GM19099 (cell line): ENCODE data around the gene BEX3.

Experiments used
- POLR2A ChIP-seq: IDR thresholded peaks from 3 replicates; pipeline ENCODE4 v1.6.1; 2011; ENCODE audit warnings: low read depth; ENCODE audit not compliant: insufficient read length; ENCODE audit errors: extremely low read depth

The BEX3 gene

GRCh38 chrX:103376118-103376978, at the start of gene BEX3:
Gene BEX3 (plus strand): TSS chrX:103376538. CDS start chrX:103377522, 984 bp downstream.
- TF ChIP-seq POLR2A = no peak

GRCh38 chrX:103329991-103330390, 46.3 kb upstream of the BEX3 start, which contains the start of gene TCEAL7:
Gene TCEAL7 (plus strand): TSS chrX:103330239. CDS start chrX:103331404, 1,165 bp downstream.
- TF ChIP-seq POLR2A = no peak

GRCh38 chrX:103330681-103331288, 45.6 kb upstream of the BEX3 start:
- TF ChIP-seq POLR2A = no peak

- TF ChIP-seq POLR2A = no peak
These were observed 37.7 kb upstream of the BEX3 start for GRCh38 chrX:103338663-103339062.

- no peak for TF ChIP-seq POLR2A
These were observed 33.2 kb upstream of the BEX3 start for GRCh38 chrX:103343105-103343504.

GRCh38 chrX:103344606-103345005, 31.7 kb upstream of the BEX3 start:
- no peak for TF ChIP-seq POLR2A

GRCh38 chrX:103347682-103348397, 28.5 kb upstream of the BEX3 start:
- no peak for TF ChIP-seq POLR2A

- TF ChIP-seq POLR2A = no peak
These were observed 20.1 kb upstream of the BEX3 start, which contains the start of gene TCEAL9 for GRCh38 chrX:103356130-103356798. Gene TCEAL9 (plus strand): TSS chrX:103356506. CDS start chrX:103357685, 1,179 bp downstream.

- no peak for TF ChIP-seq POLR2A
These were observed 19.5 kb upstream of the BEX3 start for GRCh38 chrX:103356858-103357257.

- TF ChIP-seq POLR2A = no peak
These were observed 18.5 kb upstream of the BEX3 start for GRCh38 chrX:103357871-103358270.

- no peak for TF ChIP-seq POLR2A
These were observed 16.2 kb upstream of the BEX3 start for GRCh38 chrX:103360092-103360491.

- TF ChIP-seq POLR2A = no peak
These were observed 15.4 kb upstream of the BEX3 start for GRCh38 chrX:103360916-103361315.

- no peak for TF ChIP-seq POLR2A
These were observed 14.5 kb upstream of the BEX3 start for GRCh38 chrX:103361798-103362197.

GRCh38 chrX:103362474-103362873, 13.9 kb upstream of the BEX3 start:
- TF ChIP-seq POLR2A = no peak

GRCh38 chrX:103363046-103363445, 13.3 kb upstream of the BEX3 start:
- no peak for TF ChIP-seq POLR2A
